ENCODE measurements around the gene RAB39B.

RAB39B gene

DNA sequence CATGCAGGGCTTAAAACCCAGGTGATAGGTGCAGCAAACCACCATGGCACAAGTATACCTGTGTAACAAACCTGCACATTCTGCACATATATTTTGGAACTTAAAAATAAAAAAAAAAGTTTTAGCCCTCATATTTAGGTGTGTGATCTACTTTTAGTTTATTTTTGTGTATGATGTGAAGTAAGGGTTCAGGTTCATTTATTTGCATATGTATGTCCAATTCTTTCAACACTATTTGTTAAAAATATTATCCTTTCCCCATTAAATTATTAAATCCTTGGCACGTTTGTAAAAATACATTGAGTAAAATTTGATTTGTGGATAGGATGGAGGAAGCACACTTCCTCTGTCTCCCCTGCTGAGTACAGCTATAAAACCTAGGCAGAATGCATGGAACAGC is 12.9 kb downstream of the RAB39B start:
- TF ChIP-seq SIN3A (IDR thresholded peaks at IDR 0.05; ENCODE audit: borderline replicate concordance, insufficient read depth, low read length): no peak
- no peak for TF ChIP-seq POLR2AphosphoS5 (IDR thresholded peaks at IDR 0.05; ENCODE audit: low read depth, low read length)

DNA sequence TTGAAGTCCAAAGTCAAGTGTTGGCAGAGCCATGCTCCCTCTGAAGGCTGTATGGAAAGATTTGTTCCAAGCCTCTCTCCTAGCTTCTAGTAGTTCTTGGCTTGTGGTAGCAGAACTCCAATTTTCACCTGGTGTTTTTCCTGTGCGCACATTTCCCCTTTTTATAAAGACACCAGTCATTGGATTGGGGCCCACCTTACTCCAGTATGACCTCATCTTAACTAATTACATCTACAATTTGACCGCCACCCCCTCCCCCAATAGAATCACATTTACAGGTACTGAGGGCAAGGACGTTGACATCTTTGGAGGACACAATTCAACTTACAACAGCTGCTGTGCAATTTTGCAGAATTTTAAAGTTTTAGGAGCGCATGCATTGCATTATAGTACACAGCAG is 16.8 kb downstream of the RAB39B start:
- TF ChIP-seq, protein P1, sequence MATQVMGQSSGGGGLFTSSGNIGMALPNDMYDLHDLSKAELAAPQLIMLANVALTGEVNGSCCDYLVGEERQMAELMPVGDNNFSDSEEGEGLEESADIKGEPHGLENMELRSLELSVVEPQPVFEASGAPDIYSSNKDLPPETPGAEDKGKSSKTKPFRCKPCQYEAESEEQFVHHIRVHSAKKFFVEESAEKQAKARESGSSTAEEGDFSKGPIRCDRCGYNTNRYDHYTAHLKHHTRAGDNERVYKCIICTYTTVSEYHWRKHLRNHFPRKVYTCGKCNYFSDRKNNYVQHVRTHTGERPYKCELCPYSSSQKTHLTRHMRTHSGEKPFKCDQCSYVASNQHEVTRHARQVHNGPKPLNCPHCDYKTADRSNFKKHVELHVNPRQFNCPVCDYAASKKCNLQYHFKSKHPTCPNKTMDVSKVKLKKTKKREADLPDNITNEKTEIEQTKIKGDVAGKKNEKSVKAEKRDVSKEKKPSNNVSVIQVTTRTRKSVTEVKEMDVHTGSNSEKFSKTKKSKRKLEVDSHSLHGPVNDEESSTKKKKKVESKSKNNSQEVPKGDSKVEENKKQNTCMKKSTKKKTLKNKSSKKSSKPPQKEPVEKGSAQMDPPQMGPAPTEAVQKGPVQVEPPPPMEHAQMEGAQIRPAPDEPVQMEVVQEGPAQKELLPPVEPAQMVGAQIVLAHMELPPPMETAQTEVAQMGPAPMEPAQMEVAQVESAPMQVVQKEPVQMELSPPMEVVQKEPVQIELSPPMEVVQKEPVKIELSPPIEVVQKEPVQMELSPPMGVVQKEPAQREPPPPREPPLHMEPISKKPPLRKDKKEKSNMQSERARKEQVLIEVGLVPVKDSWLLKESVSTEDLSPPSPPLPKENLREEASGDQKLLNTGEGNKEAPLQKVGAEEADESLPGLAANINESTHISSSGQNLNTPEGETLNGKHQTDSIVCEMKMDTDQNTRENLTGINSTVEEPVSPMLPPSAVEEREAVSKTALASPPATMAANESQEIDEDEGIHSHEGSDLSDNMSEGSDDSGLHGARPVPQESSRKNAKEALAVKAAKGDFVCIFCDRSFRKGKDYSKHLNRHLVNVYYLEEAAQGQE (IDR thresholded peaks at IDR 0.05; ENCODE audit: insufficient read depth in 1 of 2, low read depth in 2 of 2, low read length in 2 of 2): no peak
- TF ChIP-seq FOXP2 (optimal IDR thresholded peaks at IDR 0.05; ENCODE audit: borderline replicate concordance, extremely low read depth, extremely low read length, insufficient read depth) (no peak), TAF1 (IDR thresholded peaks at IDR 0.05; ENCODE audit: borderline replicate concordance, insufficient read depth, low read length) (no peak), SIN3A (IDR thresholded peaks at IDR 0.05; ENCODE audit: borderline replicate concordance, insufficient read depth, low read length) (no peak)

DNA sequence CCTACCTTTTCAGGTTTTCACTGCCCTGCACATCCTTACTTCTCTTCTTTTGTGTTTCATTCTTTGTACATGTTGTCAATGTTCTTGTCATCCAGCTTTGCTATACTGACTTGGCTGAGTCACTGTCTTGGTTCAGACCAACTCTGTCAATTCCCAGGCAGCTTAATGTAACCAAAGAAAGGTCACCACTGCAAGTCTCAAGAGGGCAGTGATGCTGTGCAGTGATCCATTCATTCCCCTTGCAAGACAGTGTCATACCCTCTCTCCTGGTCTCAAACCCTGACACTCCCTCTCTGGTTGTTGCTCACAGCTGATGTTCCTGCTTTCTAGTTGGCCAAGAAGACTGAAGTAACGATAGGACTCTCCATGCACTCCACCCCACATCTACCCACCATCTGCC is 17.5 kb downstream of the RAB39B start:
- TF ChIP-seq, protein P1 (IDR thresholded peaks at IDR 0.05; ENCODE audit: insufficient read depth in 1 of 2, low read depth in 2 of 2, low read length in 2 of 2): no peak
- no peak for TF ChIP-seq POLR2AphosphoS5 (IDR thresholded peaks at IDR 0.05; ENCODE audit: low read depth, low read length)
- TF ChIP-seq FOXP2 (optimal IDR thresholded peaks at IDR 0.05; ENCODE audit: borderline replicate concordance, extremely low read depth, extremely low read length, insufficient read depth): no peak
- TF ChIP-seq SIN3A (IDR thresholded peaks at IDR 0.05; ENCODE audit: borderline replicate concordance, insufficient read depth, low read length): no peak
- no peak for TF ChIP-seq TAF1 (IDR thresholded peaks at IDR 0.05; ENCODE audit: borderline replicate concordance, insufficient read depth, low read length)

DNA sequence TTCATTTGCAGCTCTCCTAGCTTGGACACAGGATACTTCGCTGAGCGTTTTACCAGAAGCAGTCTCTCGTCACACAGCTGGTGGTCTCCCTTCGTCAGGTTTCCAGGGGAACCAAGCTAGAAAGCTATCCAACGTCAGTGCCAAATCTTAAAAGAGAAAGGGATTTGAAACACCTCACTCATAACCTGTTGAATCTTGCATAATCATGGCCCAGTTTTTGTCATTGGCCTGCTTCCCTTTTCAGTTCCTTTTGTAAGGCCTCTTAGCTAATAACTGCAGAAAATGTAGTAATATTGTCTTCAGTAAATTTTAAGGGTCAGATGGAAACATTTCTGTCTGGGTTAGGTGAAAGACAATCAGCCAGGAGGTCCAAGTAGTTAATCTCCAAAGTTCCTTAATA is 22.0 kb downstream of the RAB39B start:
- TF ChIP-seq, protein P1 (IDR thresholded peaks at IDR 0.05; ENCODE audit: insufficient read depth in 1 of 2, low read depth in 2 of 2, low read length in 2 of 2): no peak

DNA sequence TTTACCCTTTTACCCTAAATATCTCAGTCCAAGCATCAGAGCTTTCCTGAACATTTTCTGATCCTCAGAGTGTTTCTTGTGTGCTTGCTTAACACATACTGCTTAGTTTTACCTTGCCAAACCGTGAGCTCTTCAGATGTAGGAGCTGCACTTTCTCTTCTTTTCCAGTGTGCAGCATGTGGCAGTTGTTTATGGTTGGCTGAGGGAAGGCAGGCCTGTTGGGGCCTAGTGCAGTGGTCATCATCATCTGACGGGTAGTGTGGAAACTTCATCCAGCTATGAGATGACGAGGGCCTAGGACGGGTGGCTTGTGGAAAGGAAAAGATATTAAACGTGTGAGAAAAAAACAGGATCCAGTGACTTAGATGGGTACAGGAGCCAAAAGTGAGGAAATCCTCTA is 26.6 kb downstream of the RAB39B start:
- no peak for TF ChIP-seq POLR2AphosphoS5 (IDR thresholded peaks at IDR 0.05; ENCODE audit: low read depth, low read length)
- no peak for TF ChIP-seq FOXP2 (optimal IDR thresholded peaks at IDR 0.05; ENCODE audit: borderline replicate concordance, extremely low read depth, extremely low read length, insufficient read depth)
- TF ChIP-seq SIN3A (IDR thresholded peaks at IDR 0.05; ENCODE audit: borderline replicate concordance, insufficient read depth, low read length): no peak
- TF ChIP-seq TAF1 (IDR thresholded peaks at IDR 0.05; ENCODE audit: borderline replicate concordance, insufficient read depth, low read length): no peak
- TF ChIP-seq, protein P1 (IDR thresholded peaks at IDR 0.05; ENCODE audit: insufficient read depth in 1 of 2, low read depth in 2 of 2, low read length in 2 of 2): no peak

Measured in PFSK-1 (cell line).